Vagina (tissue), 2 donors: ENCODE results near the gene VCPKMT.

Source experiments
- POLR2A ChIP-seq, 2 donors: fragments of 450-650 bp; IDR thresholded peaks; one replicate each; pipeline ENCODE4 v1.6.1; 2017; ENCODE audit warnings: antibody characterized with exemption in 2 of 2, mild to moderate bottlenecking in 2 of 2, moderate library complexity in 2 of 2
- POLR2AphosphoS5 ChIP-seq, 2 donors: sonication (generic); formaldehyde crosslinking; IDR thresholded peaks; one replicate each; pipeline ENCODE4 v1.9.0; 2017; ENCODE audit warnings: antibody characterized with exemption in 2 of 2, mild to moderate bottlenecking in 2 of 2, low read depth in 1 of 2; ENCODE audit not compliant: insufficient read depth in 1 of 2
- TF ChIP-seq, protein P1 (sequence below), 3 experiments: fragments of 450-650 bp in 2 of 3; fragments of 200-600 bp in 1 of 3; sonication (generic) in 1 of 3; IDR thresholded peaks; one replicate each; pipeline ENCODE4 v1.5.1; 2017 to 2019; ENCODE audit warnings: antibody characterized with exemption in 3 of 3, mild to moderate bottlenecking in 2 of 3, moderate library complexity in 2 of 3

- TF ChIP-seq POLR2A (IDR thresholded peaks at IDR 0.05) = no peak
- no peak for TF ChIP-seq POLR2AphosphoS5 (IDR thresholded peaks at IDR 0.05; ENCODE audit: insufficient read depth in 1 of 2, low read depth in 1 of 2)
- TF ChIP-seq, protein P1, sequence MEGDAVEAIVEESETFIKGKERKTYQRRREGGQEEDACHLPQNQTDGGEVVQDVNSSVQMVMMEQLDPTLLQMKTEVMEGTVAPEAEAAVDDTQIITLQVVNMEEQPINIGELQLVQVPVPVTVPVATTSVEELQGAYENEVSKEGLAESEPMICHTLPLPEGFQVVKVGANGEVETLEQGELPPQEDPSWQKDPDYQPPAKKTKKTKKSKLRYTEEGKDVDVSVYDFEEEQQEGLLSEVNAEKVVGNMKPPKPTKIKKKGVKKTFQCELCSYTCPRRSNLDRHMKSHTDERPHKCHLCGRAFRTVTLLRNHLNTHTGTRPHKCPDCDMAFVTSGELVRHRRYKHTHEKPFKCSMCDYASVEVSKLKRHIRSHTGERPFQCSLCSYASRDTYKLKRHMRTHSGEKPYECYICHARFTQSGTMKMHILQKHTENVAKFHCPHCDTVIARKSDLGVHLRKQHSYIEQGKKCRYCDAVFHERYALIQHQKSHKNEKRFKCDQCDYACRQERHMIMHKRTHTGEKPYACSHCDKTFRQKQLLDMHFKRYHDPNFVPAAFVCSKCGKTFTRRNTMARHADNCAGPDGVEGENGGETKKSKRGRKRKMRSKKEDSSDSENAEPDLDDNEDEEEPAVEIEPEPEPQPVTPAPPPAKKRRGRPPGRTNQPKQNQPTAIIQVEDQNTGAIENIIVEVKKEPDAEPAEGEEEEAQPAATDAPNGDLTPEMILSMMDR (IDR thresholded peaks at IDR 0.05) = no peak
Measured at GRCh38 chr14:50063876-50064420, 52.4 kb downstream of the VCPKMT start.
